RWPE2 (cell line): ENCODE data around the gene PEAR1.

Source experiments
- ATAC-seq: fragments of 200-7000 bp; cut with Tn5 transposase; 3 replicates; pipeline ENCODE4 v1.9.1; 2021; ENCODE audit warnings: low read depth
- DNase-seq: peaks from one replicate; pipeline ENCODE4 v3.0.0-alpha.2; 2020; ENCODE audit warnings: low spot score
- H3K27ac ChIP-seq: fragments of 450-650 bp; 2 replicates; pipeline ENCODE4 v1.5.1; 2017; ENCODE audit warnings: mild to moderate bottlenecking; ENCODE audit not compliant: poor library complexity, severe bottlenecking
- H3K27me3 ChIP-seq: fragments of 250-450 bp; sonication (Bioruptor Pico); 2 replicates; pipeline ENCODE4 v1.5.1; 2021; ENCODE audit warnings: mild to moderate bottlenecking, moderate library complexity; ENCODE audit not compliant: insufficient read depth, poor library complexity, severe bottlenecking
- H3K36me3 ChIP-seq: fragments of 250-450 bp; sonication (Bioruptor Pico); 2 replicates; pipeline ENCODE4 v1.5.1; 2020; ENCODE audit warnings: low read depth, mild to moderate bottlenecking, moderate library complexity
- H3K4me1 ChIP-seq: fragments of 250-450 bp; sonication (Bioruptor Pico); 2 replicates; pipeline ENCODE4 v1.5.1; 2021; ENCODE audit warnings: mild to moderate bottlenecking, moderate library complexity; ENCODE audit not compliant: insufficient read depth, poor library complexity, severe bottlenecking
- H3K4me3 ChIP-seq: fragments of 250-450 bp; sonication (Bioruptor Pico); 2 replicates; pipeline ENCODE4 v1.5.1; 2021; ENCODE audit warnings: mild to moderate bottlenecking, moderate library complexity; ENCODE audit not compliant: severe bottlenecking
- H3K9me3 ChIP-seq: fragments of 250-450 bp; sonication (Bioruptor Pico); 2 replicates; pipeline ENCODE4 v1.5.1; 2021; ENCODE audit warnings: mild to moderate bottlenecking, moderate library complexity; ENCODE audit not compliant: severe bottlenecking
- TF ChIP-seq, protein P1 (sequence below): fragments of 450-650 bp; IDR thresholded peaks from one replicate; pipeline ENCODE4 v1.5.1; 2017; ENCODE audit warnings: mild to moderate bottlenecking, moderate library complexity; ENCODE audit not compliant: poor library complexity, severe bottlenecking

PEAR1 gene

GRCh38 chr1:156860628-156861423 is 32.7 kb upstream of the PEAR1 start, which contains the start of gene NTRK1:
TSS of gene NTRK1 (plus strand) at chr1:156860865. CDS start at chr1:156860935, 70 bp downstream.
- Histone ChIP-seq H3K9me3 (no peaks in the 10 kb centered on the region), H3K4me3 (peak within 1 kb of the TSS; percentile 21), H3K36me3 (no peaks in the 10 kb centered on the region), H3K27ac (no peak within 1 kb of the TSS), H3K27me3 (peaks cover 37% of the 10 kb centered on the region), H3K4me1 (no peaks in the 10 kb centered on the region)
- DNase-seq (no peak), ATAC-seq (peak; percentile 46)
- TF ChIP-seq, protein P1, sequence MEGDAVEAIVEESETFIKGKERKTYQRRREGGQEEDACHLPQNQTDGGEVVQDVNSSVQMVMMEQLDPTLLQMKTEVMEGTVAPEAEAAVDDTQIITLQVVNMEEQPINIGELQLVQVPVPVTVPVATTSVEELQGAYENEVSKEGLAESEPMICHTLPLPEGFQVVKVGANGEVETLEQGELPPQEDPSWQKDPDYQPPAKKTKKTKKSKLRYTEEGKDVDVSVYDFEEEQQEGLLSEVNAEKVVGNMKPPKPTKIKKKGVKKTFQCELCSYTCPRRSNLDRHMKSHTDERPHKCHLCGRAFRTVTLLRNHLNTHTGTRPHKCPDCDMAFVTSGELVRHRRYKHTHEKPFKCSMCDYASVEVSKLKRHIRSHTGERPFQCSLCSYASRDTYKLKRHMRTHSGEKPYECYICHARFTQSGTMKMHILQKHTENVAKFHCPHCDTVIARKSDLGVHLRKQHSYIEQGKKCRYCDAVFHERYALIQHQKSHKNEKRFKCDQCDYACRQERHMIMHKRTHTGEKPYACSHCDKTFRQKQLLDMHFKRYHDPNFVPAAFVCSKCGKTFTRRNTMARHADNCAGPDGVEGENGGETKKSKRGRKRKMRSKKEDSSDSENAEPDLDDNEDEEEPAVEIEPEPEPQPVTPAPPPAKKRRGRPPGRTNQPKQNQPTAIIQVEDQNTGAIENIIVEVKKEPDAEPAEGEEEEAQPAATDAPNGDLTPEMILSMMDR: peak; percentile 1

DNA sequence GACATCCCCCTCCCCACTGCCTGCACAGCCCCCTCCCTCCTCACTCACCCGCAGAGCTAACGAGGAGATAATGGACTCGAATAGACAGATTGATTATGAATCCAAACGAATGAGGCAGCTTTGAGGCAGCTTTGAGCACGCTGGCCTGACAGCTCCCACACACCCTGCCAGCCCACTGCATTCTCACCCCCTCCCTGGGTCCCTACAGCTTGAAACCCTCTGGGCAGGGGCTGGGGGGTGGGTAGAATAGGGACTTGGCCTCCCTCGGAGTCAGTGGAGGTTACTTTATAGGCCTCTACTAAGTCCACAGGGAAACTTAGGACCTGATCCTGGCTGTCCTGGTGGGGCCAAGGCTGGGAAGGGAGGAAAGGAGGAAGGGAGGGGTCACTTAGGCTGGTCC is 30.9 kb upstream of the PEAR1 start:
- Histone ChIP-seq H3K36me3 (no peaks in the 10 kb centered on the region), H3K4me1 (no peaks in the 10 kb centered on the region), H3K4me3 (no peak overlapping the region), H3K27ac (no peak overlapping the region), H3K9me3 (no peaks in the 10 kb centered on the region), H3K27me3 (peaks cover 37% of the 10 kb centered on the region)
- no peak for ATAC-seq
- TF ChIP-seq, protein P1: no peak
- no peak for DNase-seq

- Histone ChIP-seq H3K27me3 (peaks cover 37% of the 10 kb centered on the region), H3K4me1 (no peaks in the 10 kb centered on the region)
These were observed 30.4 kb upstream of the PEAR1 start for GRCh38 chr1:156862997-156863599.

DNA sequence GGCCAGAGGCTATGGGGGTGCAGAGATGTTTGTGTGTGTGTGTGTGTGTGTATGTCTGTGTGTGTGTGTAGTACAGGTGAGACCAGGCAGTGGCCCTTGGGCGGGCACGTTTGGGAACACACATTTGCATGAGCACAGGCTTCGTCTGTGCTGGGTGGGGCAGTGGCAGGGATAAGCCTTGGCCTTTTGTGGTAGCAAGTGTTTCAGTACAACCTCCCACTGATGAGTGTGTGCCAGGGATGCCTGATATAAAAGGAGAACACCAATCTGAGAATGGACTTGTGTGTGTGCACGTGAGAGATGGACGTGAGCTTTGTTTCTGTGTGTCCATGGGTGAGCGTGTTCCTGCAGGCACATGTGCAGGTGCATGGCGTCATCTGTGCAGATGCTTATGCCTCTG is 29.9 kb upstream of the PEAR1 start:
- Histone ChIP-seq H3K4me3 (no peak overlapping the region), H3K4me1 (no peaks in the 10 kb centered on the region), H3K36me3 (no peaks in the 10 kb centered on the region), H3K9me3 (no peaks in the 10 kb centered on the region), H3K27ac (no peak overlapping the region), H3K27me3 (peaks cover 32% of the 10 kb centered on the region)
- no peak for ATAC-seq
- TF ChIP-seq, protein P1: no peak
- DNase-seq: no peak

More at GRCh38 chr1:156862997-156863599, 30.4 kb upstream of the PEAR1 start:
- ATAC-seq (no peak), DNase-seq (no peak)
- TF ChIP-seq, protein P1: no peak
- no peaks in the 10 kb centered on the region for H3K36me3 ChIP-seq
- no peak overlapping the region for H3K4me3 ChIP-seq
- no peak overlapping the region for H3K27ac ChIP-seq
- no peaks in the 10 kb centered on the region for H3K9me3 ChIP-seq

- Histone ChIP-seq H3K4me3 (no peak overlapping the region), H3K27ac (no peak overlapping the region), H3K9me3 (no peaks in the 10 kb centered on the region), H3K36me3 (no peaks in the 10 kb centered on the region), H3K4me1 (no peaks in the 10 kb centered on the region), H3K27me3 (peaks cover 20% of the 10 kb centered on the region)
- ATAC-seq (no peak), DNase-seq (no peak)
- TF ChIP-seq, protein P1: peak; percentile 10
These were observed 28.7 kb upstream of the PEAR1 start for GRCh38 chr1:156864796-156865195.
